ENCODE measurements around the gene RB1. TPM values are rescaled to one million over a fixed set of nuclear protein-coding genes. Genes with fewer than 3 reads are reported as not detected.

Gene RB1
- polyA plus RNA-seq, 3 donors = 18.4 to 38.8 (median 29.9) TPM

DNA sequence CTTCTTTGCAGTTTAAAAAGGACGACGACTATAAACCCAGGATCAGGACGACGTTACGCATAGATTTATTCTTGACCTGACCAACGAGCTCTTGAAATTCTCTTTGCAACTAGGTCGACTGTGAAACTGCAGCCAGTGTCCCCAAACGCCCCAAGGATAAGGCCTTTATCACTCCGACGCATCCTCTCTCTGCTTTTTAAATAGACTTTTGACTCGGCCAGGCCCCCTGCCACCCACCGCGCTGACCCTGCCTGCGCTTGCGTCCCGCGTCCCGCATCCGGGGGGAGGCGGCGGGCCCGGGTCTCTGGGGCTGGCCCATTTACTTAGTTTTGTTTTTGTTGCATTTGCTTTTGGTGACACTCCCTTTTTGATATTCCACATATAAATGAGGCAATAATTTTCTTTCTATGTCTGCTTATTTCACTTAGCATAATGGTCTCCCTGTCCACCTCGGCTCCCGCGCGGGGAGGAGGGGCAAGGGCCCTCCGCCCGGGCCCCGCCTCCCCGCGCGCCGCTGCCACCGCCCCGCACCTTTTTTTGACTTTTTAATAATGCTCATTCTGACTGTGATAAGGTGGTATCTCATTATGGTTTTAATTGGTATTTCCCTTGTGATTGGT, 17.4 kb downstream of the RB1 start:
- intact Hi-C loops (cut with micrococcal nuclease) = loop anchor here in 1 of 2 donors (10.0 kb wide), 1 partner anchor 214 kb away; the partner anchor contains the start of gene RCBTB2
- Histone ChIP-seq H3K4me2 (replicated peaks; ENCODE audit: extremely low read depth, low read length, poor library complexity, severe bottlenecking) (peak overlapping the region; percentile 82), H2AFZ (ENCODE audit: insufficient read depth, low read depth, low read length, poor library complexity, severe bottlenecking) (peak overlapping the region; percentile 53), H4K20me1 (ENCODE audit: insufficient read depth, low read length) (peaks cover 71% of the 10 kb centered on the region), H3K4me1 (ENCODE audit: control insufficient read depth in 1 of 2, insufficient read depth in 2 of 2, low read length in 2 of 2) (peaks cover 34 to 37% of the 10 kb centered on the region in 2 donors), H3K36me3 (replicated peaks in 1 of 2; ENCODE audit: control insufficient read depth in 1 of 2, insufficient read depth in 2 of 2, low read length in 2 of 2) (peaks cover 5 to 51% of the 10 kb centered on the region in 2 donors), H3K27ac (ENCODE audit: low read depth in 1 of 2, low read length in 2 of 2) (no peak overlapping the region), H3K9me3 (replicated peaks in 1 of 2; ENCODE audit: control insufficient read depth in 1 of 2, insufficient read depth in 1 of 2, low read length in 2 of 2) (peaks cover 52 to 62% of the 10 kb centered on the region in 2 donors), H3K9ac (ENCODE audit: insufficient read depth, low read length, poor library complexity, severe bottlenecking) (no peak overlapping the region), H3K4me3 (replicated peaks in 1 of 3; ENCODE audit: low read depth in 2 of 3, low read length in 3 of 3) (peak overlapping the region; percentile 14 to 74 (median 34)), H3K79me2 (ENCODE audit: insufficient read depth, low read length) (peaks cover 86% of the 10 kb centered on the region), H3K27me3 (ENCODE audit: control insufficient read depth in 2 of 2, insufficient read depth in 2 of 2, low read length in 2 of 2) (peaks cover 0 to 24% of the 10 kb centered on the region in 2 donors)
- WGBS (ENCODE audit: insufficient coverage) = 52% methylated on average over 16 of the region's 35 CpGs
- peak overlapping the region; percentile 75 to 95 for H3K4me3 Mint-ChIP-seq
- peaks cover 35 to 66% (median 54%) of the 10 kb centered on the region in 7 donors for H3K9me3 Mint-ChIP-seq
- DNase-seq = no peak
- H3K27ac Mint-ChIP-seq = peak overlapping the region in 2 of 7 donors; percentile 26 to 57
- H3K4me1 Mint-ChIP-seq = peaks cover 38% of the 10 kb centered on the region
- peaks cover 43 to 68% of the 10 kb centered on the region in 2 donors for H3K36me3 Mint-ChIP-seq
- TF ChIP-seq, protein P1, sequence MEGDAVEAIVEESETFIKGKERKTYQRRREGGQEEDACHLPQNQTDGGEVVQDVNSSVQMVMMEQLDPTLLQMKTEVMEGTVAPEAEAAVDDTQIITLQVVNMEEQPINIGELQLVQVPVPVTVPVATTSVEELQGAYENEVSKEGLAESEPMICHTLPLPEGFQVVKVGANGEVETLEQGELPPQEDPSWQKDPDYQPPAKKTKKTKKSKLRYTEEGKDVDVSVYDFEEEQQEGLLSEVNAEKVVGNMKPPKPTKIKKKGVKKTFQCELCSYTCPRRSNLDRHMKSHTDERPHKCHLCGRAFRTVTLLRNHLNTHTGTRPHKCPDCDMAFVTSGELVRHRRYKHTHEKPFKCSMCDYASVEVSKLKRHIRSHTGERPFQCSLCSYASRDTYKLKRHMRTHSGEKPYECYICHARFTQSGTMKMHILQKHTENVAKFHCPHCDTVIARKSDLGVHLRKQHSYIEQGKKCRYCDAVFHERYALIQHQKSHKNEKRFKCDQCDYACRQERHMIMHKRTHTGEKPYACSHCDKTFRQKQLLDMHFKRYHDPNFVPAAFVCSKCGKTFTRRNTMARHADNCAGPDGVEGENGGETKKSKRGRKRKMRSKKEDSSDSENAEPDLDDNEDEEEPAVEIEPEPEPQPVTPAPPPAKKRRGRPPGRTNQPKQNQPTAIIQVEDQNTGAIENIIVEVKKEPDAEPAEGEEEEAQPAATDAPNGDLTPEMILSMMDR (IDR thresholded peaks at IDR 0.05) = no peak
- H3K27me3 Mint-ChIP-seq (ENCODE audit: low read depth in 3 of 3) = peaks cover 17 to 52% (median 30%) of the 10 kb centered on the region in 3 donors

DNA sequence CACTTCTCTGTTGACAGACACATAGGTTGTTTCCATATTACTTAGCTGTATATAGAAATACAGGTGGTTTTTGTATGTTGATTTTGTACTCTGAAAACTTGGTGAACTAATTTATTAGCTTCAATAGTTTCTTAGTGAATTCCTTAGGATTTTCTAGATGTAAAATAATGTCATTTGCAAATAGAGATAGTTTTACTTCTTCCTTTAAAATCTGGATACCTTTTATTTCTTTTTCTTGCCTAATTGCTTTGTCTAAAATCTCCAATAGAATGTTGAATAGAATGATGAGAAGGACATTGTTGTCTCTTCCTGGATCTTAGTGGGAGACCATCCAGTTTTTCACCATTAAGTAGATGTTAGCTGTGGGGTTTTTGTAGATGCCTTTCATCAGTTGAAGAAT, 18.7 kb downstream of the RB1 start:
- peaks cover 33 to 37% of the 10 kb centered on the region in 2 donors for H3K4me1 ChIP-seq (ENCODE audit: control insufficient read depth in 1 of 2, insufficient read depth in 2 of 2, low read length in 2 of 2)
- H3K9me3 Mint-ChIP-seq = peaks cover 28 to 55% (median 49%) of the 10 kb centered on the region in 7 donors
- no peak overlapping the region for H2AFZ ChIP-seq (ENCODE audit: insufficient read depth, low read depth, low read length, poor library complexity, severe bottlenecking)
- no peak overlapping the region for H3K27ac Mint-ChIP-seq
- peaks cover 79% of the 10 kb centered on the region for H3K79me2 ChIP-seq (ENCODE audit: insufficient read depth, low read length)
- peaks cover 0 to 40% of the 10 kb centered on the region in 2 donors for H3K36me3 ChIP-seq (replicated peaks in 1 of 2; ENCODE audit: control insufficient read depth in 1 of 2, insufficient read depth in 2 of 2, low read length in 2 of 2)
- TF ChIP-seq, protein P1 (IDR thresholded peaks at IDR 0.05) = no peak
- peaks cover 61% of the 10 kb centered on the region for H4K20me1 ChIP-seq (ENCODE audit: insufficient read depth, low read length)
- H3K36me3 Mint-ChIP-seq = peaks cover 36 to 57% of the 10 kb centered on the region in 2 donors
- H3K4me3 ChIP-seq (replicated peaks in 1 of 3; ENCODE audit: low read depth in 2 of 3, low read length in 3 of 3) = no peak overlapping the region
- H3K4me3 Mint-ChIP-seq = no peak overlapping the region
- H3K9me3 ChIP-seq (replicated peaks in 1 of 2; ENCODE audit: control insufficient read depth in 1 of 2, insufficient read depth in 1 of 2, low read length in 2 of 2) = peaks cover 44 to 51% of the 10 kb centered on the region in 2 donors
- H3K4me1 Mint-ChIP-seq = peaks cover 38% of the 10 kb centered on the region
- H3K4me2 ChIP-seq (replicated peaks; ENCODE audit: extremely low read depth, low read length, poor library complexity, severe bottlenecking) = no peak overlapping the region
- no peak overlapping the region for H3K9ac ChIP-seq (ENCODE audit: insufficient read depth, low read length, poor library complexity, severe bottlenecking)
- no peak overlapping the region for H3K27ac ChIP-seq (ENCODE audit: low read depth in 1 of 2, low read length in 2 of 2)
- DNase-seq = no peak
- intact Hi-C loops (cut with micrococcal nuclease) = loop anchor here in 1 of 2 donors (10.0 kb wide), 1 partner anchor 213 kb away; the partner anchor contains the start of gene RCBTB2
- H3K27me3 ChIP-seq (ENCODE audit: control insufficient read depth in 2 of 2, insufficient read depth in 2 of 2, low read length in 2 of 2) = peaks cover 0 to 24% of the 10 kb centered on the region in 2 donors
- H3K27me3 Mint-ChIP-seq (ENCODE audit: low read depth in 3 of 3) = peaks cover 17 to 49% (median 28%) of the 10 kb centered on the region in 3 donors
